ENCODE measurements around the gene ATXN10.
A peak's percentile ranks its signal among the peaks of the same experiment; 100 is the strongest.

The ATXN10 gene

DNA sequence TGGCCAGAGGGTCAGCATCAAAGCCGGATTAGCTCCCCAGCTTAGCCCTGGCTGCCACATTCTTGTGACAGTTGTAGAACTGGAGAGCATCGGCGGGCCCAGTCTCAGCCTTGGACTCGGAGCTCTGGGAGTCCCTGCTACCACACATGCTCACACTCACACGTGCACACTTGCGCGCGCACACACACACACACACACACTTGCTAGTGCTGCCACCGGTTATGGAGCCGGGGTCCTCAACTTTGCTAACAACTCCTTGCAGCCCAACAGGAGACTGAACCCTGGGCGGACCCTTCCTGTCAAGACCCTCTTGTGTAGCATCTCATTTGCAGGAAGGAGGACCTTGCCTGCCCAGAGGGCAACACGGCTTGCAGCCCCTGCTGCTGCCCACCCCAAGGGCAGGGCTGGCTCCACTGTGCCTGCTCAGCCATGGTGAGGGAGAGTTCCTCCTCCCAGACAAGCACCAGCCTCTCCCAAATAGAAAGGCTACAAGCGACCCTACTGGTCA is 197.8 kb downstream of the ATXN10 start:
- peak overlapping the region; percentile 7 for H4K91ac ChIP-seq (ENCODE audit: low read length)
- no peak overlapping the region for H3K23ac ChIP-seq (ENCODE audit: low read length in 2 of 2)
- H3K79me1 ChIP-seq (replicated peaks; ENCODE audit: low read length, poor library complexity, severe bottlenecking): no peaks in the 10 kb centered on the region
- no peak overlapping the region for H2AK5ac ChIP-seq (ENCODE audit: low read length, severe bottlenecking)
- H3K4me3 ChIP-seq (ENCODE audit: insufficient read depth in 1 of 2, low read depth in 1 of 2, low read length in 2 of 2): no peak overlapping the region
- no peak overlapping the region for H3K9ac ChIP-seq (ENCODE audit: low read length)
- no peak overlapping the region for H4K8ac ChIP-seq (ENCODE audit: low read length)
- H3K4me1 ChIP-seq (ENCODE audit: control insufficient read depth, insufficient read depth, low read depth, low read length): peaks cover 30% of the 10 kb centered on the region
- WGBS: 80% methylated on average over 13 of the region's 13 CpGs
- no peak overlapping the region for H3K14ac ChIP-seq (ENCODE audit: low read length in 2 of 2)
- peaks cover 0 to 14% of the 10 kb centered on the region in 2 experiments for H3K36me3 ChIP-seq (ENCODE audit: control insufficient read depth in 1 of 2, insufficient read depth in 2 of 2, low read depth in 1 of 2, low read length in 2 of 2)
- no peak overlapping the region for H3K27ac ChIP-seq (ENCODE audit: low read length, poor library complexity, severe bottlenecking)
- H2BK15ac ChIP-seq (ENCODE audit: low read depth, poor library complexity, severe bottlenecking): no peak overlapping the region
- no peak overlapping the region for H3K4me2 ChIP-seq (ENCODE audit: low read length, poor library complexity, severe bottlenecking)
- H2AFZ ChIP-seq (ENCODE audit: low read depth, low read length): no peak overlapping the region
- peaks cover 35 to 66% of the 10 kb centered on the region in 2 experiments for H3K27me3 ChIP-seq (ENCODE audit: control insufficient read depth in 1 of 2, insufficient read depth in 1 of 2, low read length in 2 of 2)
- no peak overlapping the region for H3K18ac ChIP-seq (ENCODE audit: low read depth in 1 of 2, low read length in 2 of 2)
- H2BK5ac ChIP-seq (ENCODE audit: low read depth, low read length, poor library complexity, severe bottlenecking): no peak overlapping the region
- no peak overlapping the region for H3K4ac ChIP-seq (ENCODE audit: low read depth in 1 of 2, low read length in 2 of 2)
- no peak overlapping the region for H2BK120ac ChIP-seq (ENCODE audit: low read depth, low read length)
- H2BK12ac ChIP-seq (ENCODE audit: low read length in 2 of 2): no peak overlapping the region
- H3K9me3 ChIP-seq (ENCODE audit: control insufficient read depth, low read length): peaks cover 21% of the 10 kb centered on the region
- DNase-seq: no peak

DNA sequence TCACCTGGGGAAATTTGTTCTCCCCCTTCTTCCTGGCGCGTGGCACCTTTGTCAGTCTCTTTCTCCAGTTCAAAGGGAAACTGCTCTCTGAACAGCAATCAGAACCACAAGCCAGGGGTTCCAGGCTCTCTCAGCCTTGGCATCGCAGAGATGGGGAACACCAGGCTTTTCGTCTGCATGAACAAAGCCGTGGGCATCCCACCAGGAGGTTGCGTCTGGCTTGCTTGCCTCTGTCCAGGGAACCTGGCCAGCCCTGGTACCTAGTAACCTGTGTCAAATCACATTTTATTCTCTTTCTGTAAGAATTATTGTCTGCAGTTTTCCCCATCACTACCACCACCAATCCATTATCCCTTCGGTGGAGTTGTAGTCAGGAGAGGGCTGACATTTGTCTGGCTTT is 198.4 kb downstream of the ATXN10 start:
- no peak overlapping the region for H2BK15ac ChIP-seq (ENCODE audit: low read depth, poor library complexity, severe bottlenecking)
- H2BK120ac ChIP-seq (ENCODE audit: low read depth, low read length): no peak overlapping the region

DNA sequence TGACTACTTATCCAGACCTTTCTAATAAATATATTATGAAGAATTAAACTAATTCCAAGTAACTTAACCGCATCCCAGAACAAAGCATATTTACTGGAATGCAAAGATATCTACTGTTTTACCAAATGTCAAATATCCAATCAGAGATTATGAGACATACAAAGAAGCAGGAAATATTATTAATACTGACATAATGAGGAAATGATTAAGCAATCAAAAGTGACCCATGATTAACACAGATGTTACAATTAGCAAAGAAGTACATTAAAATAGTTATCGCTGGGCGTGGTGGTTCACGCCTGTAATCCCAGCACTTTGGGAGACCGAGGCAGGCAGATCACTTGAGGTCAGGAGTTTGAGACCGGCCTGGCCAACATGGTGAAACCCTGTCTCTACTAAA is 200.1 kb downstream of the ATXN10 start:
- H4K8ac ChIP-seq (ENCODE audit: low read length): no peak overlapping the region
- no peak overlapping the region for H2BK5ac ChIP-seq (ENCODE audit: low read depth, low read length, poor library complexity, severe bottlenecking)
- no peak overlapping the region for H2BK12ac ChIP-seq (ENCODE audit: low read length in 2 of 2)
- H4K91ac ChIP-seq (ENCODE audit: low read length): no peak overlapping the region
- peaks cover 35 to 63% of the 10 kb centered on the region in 2 experiments for H3K27me3 ChIP-seq (ENCODE audit: control insufficient read depth in 1 of 2, insufficient read depth in 1 of 2, low read length in 2 of 2)
- H3K27ac ChIP-seq (ENCODE audit: low read length, poor library complexity, severe bottlenecking): no peak overlapping the region
- peaks cover 15% of the 10 kb centered on the region for H3K4me1 ChIP-seq (ENCODE audit: control insufficient read depth, insufficient read depth, low read depth, low read length)
- H3K18ac ChIP-seq (ENCODE audit: low read depth in 1 of 2, low read length in 2 of 2): no peak overlapping the region
- H2AK5ac ChIP-seq (ENCODE audit: low read length, severe bottlenecking): no peak overlapping the region
- no peak overlapping the region for H2BK120ac ChIP-seq (ENCODE audit: low read depth, low read length)
- WGBS: 95% methylated on average over 5 of the region's 6 CpGs
- peaks cover 0 to 4% of the 10 kb centered on the region in 2 experiments for H3K36me3 ChIP-seq (ENCODE audit: control insufficient read depth in 1 of 2, insufficient read depth in 2 of 2, low read depth in 1 of 2, low read length in 2 of 2)
- H3K9ac ChIP-seq (ENCODE audit: low read length): no peak overlapping the region
- DNase-seq: no peak
- no peak overlapping the region for H3K4me2 ChIP-seq (ENCODE audit: low read length, poor library complexity, severe bottlenecking)
- H3K23ac ChIP-seq (ENCODE audit: low read length in 2 of 2): no peak overlapping the region
- no peaks in the 10 kb centered on the region for H3K79me1 ChIP-seq (replicated peaks; ENCODE audit: low read length, poor library complexity, severe bottlenecking)
- H3K4me3 ChIP-seq (ENCODE audit: insufficient read depth in 1 of 2, low read depth in 1 of 2, low read length in 2 of 2): no peak overlapping the region
- H2AFZ ChIP-seq (ENCODE audit: low read depth, low read length): no peak overlapping the region
- no peak overlapping the region for H3K4ac ChIP-seq (ENCODE audit: low read depth in 1 of 2, low read length in 2 of 2)
- H3K14ac ChIP-seq (ENCODE audit: low read length in 2 of 2): no peak overlapping the region
- H2BK15ac ChIP-seq (ENCODE audit: low read depth, poor library complexity, severe bottlenecking): no peak overlapping the region
- H3K9me3 ChIP-seq (ENCODE audit: control insufficient read depth, low read length): peaks cover 21% of the 10 kb centered on the region

More for the DNA sequence above, 198.4 kb downstream of the ATXN10 start:
- Histone ChIP-seq H3K27ac (ENCODE audit: low read length, poor library complexity, severe bottlenecking) (no peak overlapping the region), H3K79me1 (replicated peaks; ENCODE audit: low read length, poor library complexity, severe bottlenecking) (no peaks in the 10 kb centered on the region), H3K23ac (ENCODE audit: low read length in 2 of 2) (no peak overlapping the region), H3K4me3 (ENCODE audit: insufficient read depth in 1 of 2, low read depth in 1 of 2, low read length in 2 of 2) (no peak overlapping the region), H4K91ac (ENCODE audit: low read length) (no peak overlapping the region), H3K18ac (ENCODE audit: low read depth in 1 of 2, low read length in 2 of 2) (no peak overlapping the region), H3K14ac (ENCODE audit: low read length in 2 of 2) (no peak overlapping the region), H3K4me1 (ENCODE audit: control insufficient read depth, insufficient read depth, low read depth, low read length) (peaks cover 27% of the 10 kb centered on the region), H3K36me3 (ENCODE audit: control insufficient read depth in 1 of 2, insufficient read depth in 2 of 2, low read depth in 1 of 2, low read length in 2 of 2) (peaks cover 0 to 14% of the 10 kb centered on the region in 2 experiments), H2AFZ (ENCODE audit: low read depth, low read length) (no peak overlapping the region), H3K9me3 (ENCODE audit: control insufficient read depth, low read length) (peaks cover 21% of the 10 kb centered on the region), H2BK5ac (ENCODE audit: low read depth, low read length, poor library complexity, severe bottlenecking) (no peak overlapping the region), H3K27me3 (ENCODE audit: control insufficient read depth in 1 of 2, insufficient read depth in 1 of 2, low read length in 2 of 2) (peaks cover 35 to 65% of the 10 kb centered on the region in 2 experiments), H2BK12ac (ENCODE audit: low read length in 2 of 2) (no peak overlapping the region), H3K9ac (ENCODE audit: low read length) (no peak overlapping the region), H3K4me2 (ENCODE audit: low read length, poor library complexity, severe bottlenecking) (no peak overlapping the region), H4K8ac (ENCODE audit: low read length) (no peak overlapping the region), H3K4ac (ENCODE audit: low read depth in 1 of 2, low read length in 2 of 2) (no peak overlapping the region), H2AK5ac (ENCODE audit: low read length, severe bottlenecking) (no peak overlapping the region)
- DNase-seq: no peak
- 94% methylated on average over 7 of the region's 7 CpGs for WGBS

DNA sequence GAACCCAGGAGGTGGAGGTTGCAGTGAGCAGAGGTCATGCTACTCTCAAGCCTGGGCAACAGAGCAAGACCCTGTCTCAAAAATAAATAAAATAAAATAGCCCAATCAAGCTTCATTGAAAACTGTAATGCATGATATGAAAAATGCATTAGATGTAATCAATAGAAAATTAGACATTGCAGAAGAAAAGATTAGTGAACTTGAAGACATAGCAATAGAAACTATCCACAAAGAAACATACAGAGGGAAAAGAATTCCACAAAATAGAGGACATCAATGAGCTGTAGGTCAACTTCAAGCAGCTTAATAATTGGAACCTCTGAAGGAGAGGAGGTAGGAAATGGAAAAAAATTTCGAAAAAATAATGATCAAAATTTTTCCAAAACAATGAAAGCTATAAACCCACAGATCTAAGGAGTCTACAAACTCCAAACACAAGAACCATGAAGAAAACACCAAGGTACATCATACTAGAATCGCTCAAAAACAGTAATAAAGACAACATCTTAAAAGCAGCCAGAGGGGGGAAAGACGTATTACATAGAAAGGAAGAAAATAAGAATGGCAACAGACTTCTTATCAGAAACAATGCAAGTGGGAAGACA is 201.1 kb downstream of the ATXN10 start:
- no CpG with 5 or more reads among the region's 3 CpGs for WGBS
- no peak for DNase-seq

More for the DNA sequence above, 201.1 kb downstream of the ATXN10 start:
- Histone ChIP-seq H3K9me3 (ENCODE audit: control insufficient read depth, low read length) (peaks cover 21% of the 10 kb centered on the region), H3K18ac (ENCODE audit: low read depth in 1 of 2, low read length in 2 of 2) (no peak overlapping the region), H3K23ac (ENCODE audit: low read length in 2 of 2) (no peak overlapping the region), H3K4ac (ENCODE audit: low read depth in 1 of 2, low read length in 2 of 2) (no peak overlapping the region), H3K4me3 (ENCODE audit: insufficient read depth in 1 of 2, low read depth in 1 of 2, low read length in 2 of 2) (no peak overlapping the region), H3K4me1 (ENCODE audit: control insufficient read depth, insufficient read depth, low read depth, low read length) (peaks cover 4% of the 10 kb centered on the region), H2BK12ac (ENCODE audit: low read length in 2 of 2) (no peak overlapping the region), H3K36me3 (ENCODE audit: control insufficient read depth in 1 of 2, insufficient read depth in 2 of 2, low read depth in 1 of 2, low read length in 2 of 2) (peaks cover 0 to 9% of the 10 kb centered on the region in 2 experiments), H4K91ac (ENCODE audit: low read length) (no peak overlapping the region), H3K27ac (ENCODE audit: low read length, poor library complexity, severe bottlenecking) (no peak overlapping the region), H2BK15ac (ENCODE audit: low read depth, poor library complexity, severe bottlenecking) (no peak overlapping the region), H2AK5ac (ENCODE audit: low read length, severe bottlenecking) (no peak overlapping the region), H3K9ac (ENCODE audit: low read length) (no peak overlapping the region), H2BK120ac (ENCODE audit: low read depth, low read length) (no peak overlapping the region), H3K4me2 (ENCODE audit: low read length, poor library complexity, severe bottlenecking) (no peak overlapping the region), H3K79me1 (replicated peaks; ENCODE audit: low read length, poor library complexity, severe bottlenecking) (no peaks in the 10 kb centered on the region), H2BK5ac (ENCODE audit: low read depth, low read length, poor library complexity, severe bottlenecking) (no peak overlapping the region), H4K8ac (ENCODE audit: low read length) (no peak overlapping the region), H3K27me3 (ENCODE audit: control insufficient read depth in 1 of 2, insufficient read depth in 1 of 2, low read length in 2 of 2) (peaks cover 40 to 67% of the 10 kb centered on the region in 2 experiments), H2AFZ (ENCODE audit: low read depth, low read length) (no peak overlapping the region), H3K14ac (ENCODE audit: low read length in 2 of 2) (no peak overlapping the region)
